ENCODE measurements around the gene MED13L.
"Not testable (repeated sequence)": the region's sequence is repeated elsewhere in the genome, so short reads cannot be mapped to it uniquely, and the experiment has no call there.

MED13L gene

GRCh38 chr12:116146386-116146785 lies 131.1 kb downstream of the MED13L start:
- DNase-seq, result no peak

DNA sequence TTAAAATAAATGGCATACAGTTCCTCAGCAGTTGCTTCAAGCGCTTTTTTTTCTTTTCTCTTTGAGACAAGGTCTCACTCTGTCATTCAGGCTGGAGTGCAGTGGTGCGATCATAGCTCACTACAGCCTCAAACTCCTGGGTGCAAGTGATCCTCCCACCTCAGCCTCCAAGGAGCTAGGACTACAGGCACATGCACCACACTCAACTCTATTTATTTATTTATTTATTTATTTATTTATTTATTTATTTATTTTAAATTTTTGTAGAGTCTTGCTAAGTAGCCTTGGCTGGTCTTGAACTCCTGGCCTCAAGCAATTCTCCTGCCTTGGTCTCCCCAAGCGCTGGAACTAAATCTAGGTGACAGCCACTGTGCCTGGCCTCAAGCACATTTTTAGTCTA lies 132.0 kb downstream of the MED13L start:
- DNase-seq, result no peak

- no peak for DNase-seq
Measured at GRCh38 chr12:116144384-116144783, 133.1 kb downstream of the MED13L start.

- DNase-seq, result no peak
Measured at GRCh38 chr12:116143909-116144308, 133.6 kb downstream of the MED13L start.

- DNase-seq, result no peak
Measured at GRCh38 chr12:116142936-116143898, 134.3 kb downstream of the MED13L start.

DNA sequence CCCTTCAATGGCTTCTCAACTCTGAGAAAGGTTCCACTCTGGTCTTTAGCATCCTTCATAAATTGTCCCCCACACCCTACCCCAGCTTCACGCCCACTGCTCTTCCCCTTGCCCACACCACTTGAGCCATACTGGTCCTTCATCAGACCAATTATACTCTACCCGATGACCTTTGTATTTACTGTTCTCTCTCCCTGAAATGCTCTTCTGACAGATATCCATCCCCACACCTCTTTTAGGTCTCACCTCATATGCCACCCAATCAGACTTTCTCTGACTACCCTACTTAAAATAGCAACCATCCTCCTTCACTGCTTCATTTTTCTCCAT lies 135.7 kb downstream of the MED13L start:
- DNase-seq, result no peak

DNA sequence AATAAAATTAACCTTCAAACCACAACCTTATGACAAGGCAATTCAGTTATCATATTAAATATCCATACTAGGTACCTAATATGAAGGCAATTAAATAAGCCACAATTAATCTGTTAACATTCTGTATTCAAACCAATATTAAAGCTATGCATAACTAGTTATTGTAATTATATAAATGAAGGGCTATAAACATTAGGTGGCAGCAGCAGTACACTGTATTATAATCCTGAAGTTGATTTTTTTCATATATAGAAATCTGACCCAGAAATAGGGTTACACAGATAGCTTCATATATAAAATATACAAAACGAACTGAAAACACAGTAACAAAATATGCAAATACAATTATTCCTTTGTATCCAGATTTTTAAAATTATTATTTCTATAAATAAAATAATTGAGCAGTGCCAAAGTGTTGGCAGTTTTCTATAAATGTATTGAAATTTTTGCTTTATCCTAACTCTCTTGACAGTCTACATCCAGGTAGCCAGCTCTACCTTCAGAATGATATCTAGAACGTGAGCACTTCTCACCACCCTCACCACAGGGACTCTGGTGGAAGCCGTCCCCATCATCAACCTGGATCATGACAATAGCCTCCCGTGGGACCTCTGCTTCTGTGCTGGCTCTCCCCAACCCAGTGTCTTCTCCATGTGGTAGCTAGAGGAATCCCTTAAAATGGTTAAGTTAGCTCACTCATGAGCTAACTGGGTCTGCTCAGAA lies 136.2 kb downstream of the MED13L start:
- DNase-seq, result peak; percentile 26

- DNase-seq, result no peak
Measured at GRCh38 chr12:116140529-116140928, 137.0 kb downstream of the MED13L start.

DNA sequence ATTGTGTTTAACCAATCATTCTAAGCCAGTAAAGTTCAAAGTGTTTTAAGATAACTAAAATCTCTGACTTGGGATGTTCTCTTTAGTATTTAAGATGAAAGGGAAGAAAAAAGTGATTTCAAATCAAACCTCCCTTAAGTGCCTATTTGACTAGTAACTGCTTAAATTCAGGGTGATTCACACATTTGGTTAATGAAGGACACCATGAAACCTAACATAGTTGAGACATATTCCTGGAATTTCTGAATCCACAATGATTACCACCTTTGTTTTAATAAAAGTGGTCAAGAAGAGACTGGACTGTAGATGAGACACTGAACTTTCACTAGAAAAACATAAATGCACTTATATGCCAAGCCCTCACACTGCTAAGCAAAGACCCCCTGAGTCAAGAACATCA lies 138.7 kb downstream of the MED13L start:
- no peak for DNase-seq

DNA sequence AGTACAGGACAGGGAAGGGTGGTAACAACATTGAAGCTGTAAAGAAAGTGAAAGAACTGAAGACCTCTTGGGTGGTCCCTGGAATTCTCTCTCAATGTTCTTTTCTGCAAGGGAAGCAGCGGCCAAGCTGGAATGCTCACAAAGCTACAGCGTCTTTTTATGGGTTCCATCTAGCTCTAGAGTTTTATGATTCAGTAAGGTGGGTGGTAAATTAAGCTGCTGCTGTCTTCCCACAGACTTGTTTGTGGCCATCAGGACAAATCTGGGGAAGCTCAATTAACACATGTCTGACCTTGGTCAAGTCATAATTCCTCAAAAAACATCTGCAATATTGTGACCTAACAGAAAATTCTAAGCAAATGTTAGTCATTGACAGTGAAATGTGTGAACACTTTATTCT lies 139.1 kb downstream of the MED13L start:
- no peak for DNase-seq

DNA sequence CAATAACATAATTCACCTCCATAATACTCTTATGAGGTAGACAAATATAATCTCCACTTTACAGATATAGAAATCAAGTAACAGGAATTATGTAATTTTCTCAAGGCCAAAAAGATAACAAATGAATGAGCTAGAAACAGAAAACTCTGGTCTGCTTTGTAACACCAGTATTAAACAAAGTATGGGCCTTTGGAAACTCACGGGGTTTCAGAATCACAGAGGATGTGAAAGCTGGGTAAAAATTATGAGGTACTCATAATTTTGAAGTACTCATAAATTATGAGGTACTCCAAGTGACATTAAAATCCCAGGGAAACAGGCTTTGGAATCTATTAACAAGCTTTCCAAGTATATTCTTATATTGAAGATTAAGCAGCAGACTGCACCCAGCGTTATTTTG lies 140.2 kb downstream of the MED13L start:
- no peak for DNase-seq

DNA sequence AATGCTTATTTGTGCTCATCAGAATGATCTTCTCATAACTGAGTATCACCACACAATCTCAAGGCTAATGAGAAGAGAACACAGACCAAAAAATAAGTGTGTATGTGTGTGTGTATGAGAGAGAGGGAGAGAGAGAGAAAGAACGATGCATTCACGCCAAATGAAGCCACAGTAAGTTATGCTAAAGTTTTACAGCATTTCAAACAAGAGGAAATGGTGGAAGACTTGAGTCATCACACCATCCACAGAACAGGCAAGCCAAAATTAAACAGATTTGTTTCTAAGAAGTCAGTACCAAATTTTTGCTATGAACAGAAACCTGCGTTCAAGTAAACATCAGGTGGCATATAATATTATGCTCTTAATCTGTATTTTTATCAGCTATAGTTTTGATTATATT lies 141.2 kb downstream of the MED13L start:
- no peak for DNase-seq

GRCh38 chr12:116135209-116135930 lies 142.1 kb downstream of the MED13L start:
- no peak for DNase-seq

DNA sequence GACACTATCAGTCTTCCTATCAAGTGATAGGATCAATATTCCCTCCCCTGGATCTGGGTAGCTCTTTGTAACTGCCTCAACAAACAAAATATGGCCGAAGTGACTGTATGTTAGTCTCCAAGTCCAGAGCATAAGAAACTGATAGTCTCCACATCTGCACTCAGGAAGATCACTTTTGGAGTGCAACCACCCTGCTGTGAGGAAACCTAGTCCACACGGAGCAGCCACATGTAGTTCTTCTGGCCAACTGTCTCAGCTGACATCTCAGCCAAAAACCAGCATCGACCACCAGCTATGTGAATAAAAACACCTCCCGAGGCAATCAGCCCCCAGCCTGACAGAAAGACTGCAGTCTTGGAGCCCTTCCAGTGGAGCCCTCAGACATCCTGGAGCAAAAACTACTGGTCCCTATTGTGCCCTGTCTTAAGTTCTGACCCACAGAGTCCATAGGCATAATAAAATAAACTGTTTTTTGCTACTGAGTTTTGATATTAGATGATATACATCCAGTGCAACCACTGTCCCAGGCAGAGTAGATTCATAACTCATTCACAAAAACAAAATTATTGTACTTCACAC lies 143.8 kb downstream of the MED13L start:
- no peak for DNase-seq

GRCh38 chr12:116133149-116133548 lies 144.3 kb downstream of the MED13L start:
- DNase-seq, result no peak

DNA sequence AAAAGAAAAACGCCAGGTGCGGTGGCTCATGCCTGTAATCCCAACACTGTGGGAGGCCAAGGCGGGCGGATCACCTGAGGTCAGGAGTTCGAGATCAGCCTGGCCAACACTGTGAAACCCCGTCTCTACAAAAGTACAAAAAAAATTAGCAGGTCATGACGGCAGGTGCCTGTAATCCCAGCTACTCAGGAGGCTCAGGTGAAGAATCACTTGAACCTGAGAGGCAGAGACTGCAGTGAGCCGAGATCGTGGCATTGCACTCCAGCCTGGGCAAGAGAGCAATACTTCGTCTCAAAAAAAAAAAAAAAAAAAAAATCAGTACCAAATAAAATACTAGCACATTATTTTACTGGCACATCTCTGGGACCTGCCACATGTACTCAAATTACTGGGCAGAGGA lies 145.5 kb downstream of the MED13L start:
- not testable (repeated sequence) for DNase-seq

- DNase-seq, result no peak
Measured at GRCh38 chr12:116131176-116131575, 146.3 kb downstream of the MED13L start.

GRCh38 chr12:116130431-116130830 lies 147.1 kb downstream of the MED13L start:
- DNase-seq, result no peak

- DNase-seq, result no peak
Measured at GRCh38 chr12:116128779-116129178, 148.7 kb downstream of the MED13L start.

GRCh38 chr12:116127859-116128258 lies 149.6 kb downstream of the MED13L start:
- DNase-seq, result no peak

- DNase-seq, result no peak
Measured at GRCh38 chr12:116126610-116127009, 150.9 kb downstream of the MED13L start.

DNA sequence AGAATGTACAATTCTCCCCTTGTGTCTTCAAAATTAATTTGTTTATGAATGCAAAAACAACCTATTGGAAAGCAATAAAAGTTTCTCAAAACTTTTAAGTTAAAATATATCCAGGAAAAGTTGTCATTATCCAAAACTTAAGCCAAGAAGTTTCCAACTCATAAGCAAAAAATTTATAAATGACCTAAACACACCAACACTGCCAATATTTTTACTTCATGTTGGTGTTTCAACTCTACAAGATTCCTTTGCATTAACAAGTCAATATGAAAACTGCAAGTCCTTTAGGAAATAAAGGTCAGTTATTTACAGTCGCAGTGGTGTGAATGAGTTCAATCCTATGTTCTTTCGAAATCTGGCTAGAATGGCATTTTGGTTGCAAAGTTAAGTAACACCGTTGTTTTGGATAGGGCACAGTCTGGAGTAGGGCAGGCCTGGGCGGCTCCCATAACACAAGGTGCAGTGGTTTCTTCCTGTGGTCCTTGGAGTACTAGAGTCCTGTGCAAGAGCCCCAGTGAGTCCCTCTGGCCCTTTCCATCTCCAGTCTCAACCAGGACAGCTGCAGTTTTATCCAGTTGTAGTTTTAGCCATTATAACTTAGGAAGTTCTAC lies 151.4 kb downstream of the MED13L start:
- no peak for DNase-seq

DNA sequence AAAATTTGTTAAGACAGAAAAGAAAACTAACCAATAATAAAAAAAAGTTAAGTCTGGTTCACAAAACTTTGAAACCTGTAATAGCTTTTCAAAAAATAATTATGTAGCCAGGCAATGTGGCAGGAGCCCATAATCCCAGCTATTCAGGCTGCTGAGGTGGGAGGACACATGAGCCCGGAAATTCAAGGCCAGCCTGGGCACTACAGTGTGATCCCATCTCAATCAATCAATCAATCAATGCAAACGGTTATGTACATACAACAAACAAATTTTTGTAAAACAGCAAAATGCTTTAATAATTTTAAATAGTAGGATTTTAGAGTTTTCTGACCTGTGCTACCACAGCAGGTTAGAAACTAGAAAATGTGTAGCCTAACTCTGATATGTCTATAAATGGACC lies 152.4 kb downstream of the MED13L start:
- no peak for DNase-seq
